ENCODE data around the gene CDCP1. TPM values are rescaled to one million over a fixed set of nuclear protein-coding genes. Genes with fewer than 3 reads are reported as not detected.

The CDCP1 gene
- total and polyA plus RNA-seq, 8 donors = 4.1 to 24.5 (median 8.1) TPM

DNA sequence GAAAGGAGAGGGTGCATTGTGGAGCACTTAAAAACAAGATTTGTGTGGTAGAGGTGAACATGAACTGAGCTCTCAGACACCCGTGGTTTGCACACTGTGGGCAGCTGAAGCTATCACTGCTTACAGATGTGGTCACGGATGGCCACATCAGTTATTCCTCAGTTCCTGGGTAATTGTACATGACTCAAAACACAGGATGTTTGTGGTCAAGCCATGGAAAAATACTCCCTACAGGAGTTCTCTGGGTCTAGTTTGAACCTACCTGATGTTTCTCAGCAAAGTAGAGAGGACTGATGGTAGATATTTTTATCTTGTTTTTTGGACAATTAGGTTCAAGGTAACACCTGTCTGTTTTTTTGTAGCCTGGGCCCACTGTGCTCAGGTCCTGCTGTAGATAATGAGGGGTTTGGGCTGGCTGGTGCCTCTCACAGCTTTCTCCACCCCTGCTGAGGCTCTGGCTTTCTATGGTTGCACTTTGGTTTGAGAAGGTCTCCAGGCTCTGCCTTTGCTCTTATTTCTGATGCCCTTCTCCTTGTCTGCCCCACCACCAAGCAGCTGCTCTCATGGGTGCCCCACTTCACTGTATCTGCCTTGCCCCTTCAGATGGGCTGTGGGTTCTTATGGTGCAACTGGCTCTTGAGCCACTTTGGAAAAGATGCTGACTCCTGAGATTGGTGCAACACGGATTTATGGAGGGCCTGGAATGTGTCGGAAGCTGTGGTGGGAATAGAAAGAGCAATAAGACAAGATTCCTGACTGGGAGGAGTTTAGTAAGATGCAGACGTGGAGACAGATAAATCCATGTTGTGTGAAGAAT lies 40.1 kb downstream of the CDCP1 start:
- intact Hi-C loops (cut with DNase I; ENCODE audit: low total_unique reads) = no loop called here
- Histone ChIP-seq H3K4me3 (no peak overlapping the region), H3K9me3 (no peaks in the 10 kb centered on the region), H3K27me3 (no peaks in the 10 kb centered on the region), H3K27ac (no peak overlapping the region), H3K36me3 (peaks cover 0 to 64% (median 21%) of the 10 kb centered on the region in 4 donors), H3K4me1 (peaks cover 0 to 25% (median 5%) of the 10 kb centered on the region in 4 donors)
- TF ChIP-seq POLR2AphosphoS5 (IDR thresholded peaks at IDR 0.05) (no peak), EP300 (IDR thresholded peaks at IDR 0.05) (no peak), POLR2A (IDR thresholded peaks at IDR 0.05) (no peak)
- TF ChIP-seq, protein P1, sequence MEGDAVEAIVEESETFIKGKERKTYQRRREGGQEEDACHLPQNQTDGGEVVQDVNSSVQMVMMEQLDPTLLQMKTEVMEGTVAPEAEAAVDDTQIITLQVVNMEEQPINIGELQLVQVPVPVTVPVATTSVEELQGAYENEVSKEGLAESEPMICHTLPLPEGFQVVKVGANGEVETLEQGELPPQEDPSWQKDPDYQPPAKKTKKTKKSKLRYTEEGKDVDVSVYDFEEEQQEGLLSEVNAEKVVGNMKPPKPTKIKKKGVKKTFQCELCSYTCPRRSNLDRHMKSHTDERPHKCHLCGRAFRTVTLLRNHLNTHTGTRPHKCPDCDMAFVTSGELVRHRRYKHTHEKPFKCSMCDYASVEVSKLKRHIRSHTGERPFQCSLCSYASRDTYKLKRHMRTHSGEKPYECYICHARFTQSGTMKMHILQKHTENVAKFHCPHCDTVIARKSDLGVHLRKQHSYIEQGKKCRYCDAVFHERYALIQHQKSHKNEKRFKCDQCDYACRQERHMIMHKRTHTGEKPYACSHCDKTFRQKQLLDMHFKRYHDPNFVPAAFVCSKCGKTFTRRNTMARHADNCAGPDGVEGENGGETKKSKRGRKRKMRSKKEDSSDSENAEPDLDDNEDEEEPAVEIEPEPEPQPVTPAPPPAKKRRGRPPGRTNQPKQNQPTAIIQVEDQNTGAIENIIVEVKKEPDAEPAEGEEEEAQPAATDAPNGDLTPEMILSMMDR (IDR thresholded peaks at IDR 0.05) = no peak
- peak in 1 of 2 donors; percentile 47 for DNase-seq
- 76 to 83% (median 77%) methylated on average over 5 of the region's 5 CpGs for WGBS, 5 donors

DNA sequence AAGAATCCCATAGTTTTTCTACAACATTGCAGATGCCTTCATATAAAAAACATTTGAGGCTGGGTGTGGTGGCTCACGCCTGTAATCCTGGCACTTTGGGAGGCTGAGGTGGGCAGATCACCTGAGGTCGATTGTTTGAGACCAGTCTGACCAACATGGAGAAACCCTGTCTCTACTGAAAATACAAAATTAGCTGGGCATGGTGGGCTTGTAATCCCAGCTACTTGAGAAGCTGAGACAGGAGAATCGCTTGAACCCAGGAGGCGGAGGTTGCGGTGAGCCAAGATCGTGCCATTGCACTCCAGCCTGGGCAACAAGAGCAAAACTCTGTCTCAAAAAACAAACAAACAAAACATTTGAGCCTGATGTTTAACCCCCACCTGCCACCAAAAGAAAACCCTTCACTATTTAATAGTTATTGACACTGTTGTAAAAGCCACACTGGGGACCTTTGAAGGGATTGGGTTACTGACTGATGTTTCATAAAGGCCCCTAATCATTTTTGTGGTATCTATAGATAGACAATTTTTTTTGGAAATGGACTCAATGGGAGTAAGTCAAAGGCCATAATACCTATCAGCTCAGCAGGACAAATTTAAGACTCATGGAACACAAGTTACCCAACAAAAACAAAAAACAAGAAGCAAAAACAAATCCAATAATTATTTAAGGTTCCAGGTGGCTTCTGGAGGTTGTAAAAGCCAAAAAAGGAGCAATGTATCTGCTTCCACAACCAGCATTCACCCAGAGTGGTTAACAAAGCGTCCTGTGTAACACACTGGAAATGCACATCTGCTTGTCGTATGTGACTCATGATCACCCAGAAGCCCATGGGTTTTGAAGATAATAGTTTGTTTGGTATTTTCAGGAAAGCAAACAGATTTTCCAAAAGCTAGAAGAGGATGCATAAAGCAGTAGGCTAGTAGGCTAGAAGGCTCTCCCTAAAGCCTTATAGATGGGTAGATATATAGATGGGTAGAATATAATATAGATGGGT lies 41.2 kb downstream of the CDCP1 start:
- Histone ChIP-seq H3K4me1 (peaks cover 0 to 22% (median 4%) of the 10 kb centered on the region in 4 donors), H3K27me3 (no peaks in the 10 kb centered on the region), H3K27ac (no peak overlapping the region), H3K36me3 (peaks cover 0 to 56% (median 16%) of the 10 kb centered on the region in 4 donors), H3K4me3 (no peak overlapping the region), H3K9me3 (no peaks in the 10 kb centered on the region)
- TF ChIP-seq EP300 (IDR thresholded peaks at IDR 0.05) (no peak), POLR2AphosphoS5 (IDR thresholded peaks at IDR 0.05) (no peak), POLR2A (IDR thresholded peaks at IDR 0.05) (no peak)
- TF ChIP-seq, protein P1 (IDR thresholded peaks at IDR 0.05) = no peak
- intact Hi-C loops (cut with DNase I; ENCODE audit: low total_unique reads) = no loop called here
- 85 to 92% (median 91%) methylated on average over 8 of the region's 8 CpGs for WGBS, 5 donors
- no peak for DNase-seq

- Histone ChIP-seq H3K27ac (no peak overlapping the region), H3K9me3 (no peaks in the 10 kb centered on the region), H3K36me3 (peaks cover 0 to 46% (median 16%) of the 10 kb centered on the region in 4 donors), H3K27me3 (no peaks in the 10 kb centered on the region), H3K4me3 (no peak overlapping the region), H3K4me1 (peaks cover 0 to 12% (median 0%) of the 10 kb centered on the region in 4 donors)
- 88 to 94% (median 93%) methylated on average over 4 of the region's 4 CpGs for WGBS, 5 donors
- intact Hi-C loops (cut with DNase I; ENCODE audit: low total_unique reads) = no loop called here
- TF ChIP-seq, protein P1 (IDR thresholded peaks at IDR 0.05) = no peak
- TF ChIP-seq POLR2AphosphoS5 (IDR thresholded peaks at IDR 0.05) (no peak), POLR2A (IDR thresholded peaks at IDR 0.05) (no peak), EP300 (IDR thresholded peaks at IDR 0.05) (no peak)
- no peak for DNase-seq
Observed at GRCh38 chr3:45103753-45104714, 42.1 kb downstream of the CDCP1 start.

Measured in stomach (tissue), 9 donors.